Testis (tissue), 3 donors: Measurements from ENCODE around the gene ZNF784. TPM values are rescaled to one million over a fixed set of nuclear protein-coding genes. Genes with fewer than 3 reads are reported as not detected.

Experiments used
- DNase-seq: peaks from one replicate; pipeline ENCODE4 v3.0.0-alpha.2; 2019
- H3K27ac ChIP-seq, 2 donors: fragments of 200-600 bp; sonication (generic); one replicate each; pipeline ENCODE4 v1.5.1; 2019
- H3K27me3 ChIP-seq: fragments of 200-600 bp; sonication (generic); one replicate; pipeline ENCODE4 v1.5.1; 2019
- H3K36me3 ChIP-seq: fragments of 200-600 bp; sonication (generic); one replicate; pipeline ENCODE4 v1.5.1; 2017; ENCODE audit warnings: low read depth; ENCODE audit errors: missing control alignments
- H3K4me1 ChIP-seq: fragments of 200-600 bp; sonication (generic); one replicate; pipeline ENCODE4 v1.5.1; 2019
- H3K4me3 ChIP-seq, 2 donors: fragments of 200-600 bp; sonication (generic); one replicate each; pipeline ENCODE4 v1.5.1; 2017 to 2019
- H3K9me3 ChIP-seq: fragments of 200-600 bp; sonication (generic); one replicate; pipeline ENCODE4 v1.5.1; 2017
- POLR2A ChIP-seq: fragments of 450-650 bp; IDR thresholded peaks from one replicate; pipeline ENCODE4 v1.6.1; 2017; ENCODE audit warnings: antibody characterized with exemption, mild to moderate bottlenecking, moderate library complexity
- WGBS, 2 donors: methylation state at CpG; one replicate each; pipeline ENCODE4 v1.1.5; 2018; 5-methylcytosine and 5-hydroxymethylcytosine counted together
- intact Hi-C: fragments of 100-400 bp; cut with DNase I; formaldehyde crosslinking; loops from one replicate; pipeline ENCODE4 v1.15.1; 2023; ENCODE audit warnings: low total_unique reads
- polyA plus RNA-seq: library from polyadenylated mRNA; stranded (reverse); fragments of 350-450 nt; fragmentation: Illumina TruSeq; extraction: RNeasy Lipid Tissue Mini Kit (QIAGEN cat#74804); gene quantifications from one replicate; pipeline ENCODE4 v1.2.3, GENCODE V29; 2014; ENCODE audit warnings: low read depth, low replicate concordance; ENCODE audit not compliant: insufficient read depth
- total RNA-seq, 2 donors: library from RNA; depleted of rRNA; stranded (reverse); fragments of >200 nt; gene quantifications; one replicate each; pipeline ENCODE4 v1.2.3, GENCODE V29; 2016
- TF ChIP-seq, protein P1 (sequence below), 3 experiments: fragments of 450-650 bp in 2 of 3; fragments of 200-600 bp in 1 of 3; sonication (generic) in 1 of 3; IDR thresholded peaks; one replicate each; pipeline ENCODE4 v1.5.1; 2016 to 2019; ENCODE audit warnings: antibody characterized with exemption in 3 of 3, mild to moderate bottlenecking in 2 of 3, moderate library complexity in 1 of 3

The ZNF784 gene
- total and polyA plus RNA-seq, 3 donors from 2014 or later = 6.6 to 13.0 (median 10.3) TPM

DNA sequence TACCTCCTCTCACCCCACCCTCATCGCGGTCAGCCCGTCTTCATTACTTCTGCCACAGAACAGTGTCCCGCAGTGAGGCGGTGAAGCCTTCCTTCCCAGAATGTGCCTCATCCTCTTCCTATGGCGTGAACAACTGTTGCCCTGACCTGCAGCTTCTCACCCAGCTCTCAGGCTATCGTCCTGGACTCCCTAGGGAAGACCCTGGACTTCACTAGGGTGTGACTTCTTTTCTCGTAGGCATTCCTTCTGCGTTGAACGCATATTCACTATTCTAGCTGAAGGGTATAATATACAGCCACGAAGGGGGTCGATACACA is 17.9 kb downstream of the ZNF784 start:
- no peak for DNase-seq
- peaks cover 14% of the 10 kb centered on the region for H3K4me1 ChIP-seq
- H3K36me3 ChIP-seq = no peaks in the 10 kb centered on the region
- intact Hi-C loops = loop anchor here (10.0 kb wide), 1 partner anchor 92 kb away; no protein-coding TSS in a partner anchor
- TF ChIP-seq POLR2A = no peak
- TF ChIP-seq, protein P1, sequence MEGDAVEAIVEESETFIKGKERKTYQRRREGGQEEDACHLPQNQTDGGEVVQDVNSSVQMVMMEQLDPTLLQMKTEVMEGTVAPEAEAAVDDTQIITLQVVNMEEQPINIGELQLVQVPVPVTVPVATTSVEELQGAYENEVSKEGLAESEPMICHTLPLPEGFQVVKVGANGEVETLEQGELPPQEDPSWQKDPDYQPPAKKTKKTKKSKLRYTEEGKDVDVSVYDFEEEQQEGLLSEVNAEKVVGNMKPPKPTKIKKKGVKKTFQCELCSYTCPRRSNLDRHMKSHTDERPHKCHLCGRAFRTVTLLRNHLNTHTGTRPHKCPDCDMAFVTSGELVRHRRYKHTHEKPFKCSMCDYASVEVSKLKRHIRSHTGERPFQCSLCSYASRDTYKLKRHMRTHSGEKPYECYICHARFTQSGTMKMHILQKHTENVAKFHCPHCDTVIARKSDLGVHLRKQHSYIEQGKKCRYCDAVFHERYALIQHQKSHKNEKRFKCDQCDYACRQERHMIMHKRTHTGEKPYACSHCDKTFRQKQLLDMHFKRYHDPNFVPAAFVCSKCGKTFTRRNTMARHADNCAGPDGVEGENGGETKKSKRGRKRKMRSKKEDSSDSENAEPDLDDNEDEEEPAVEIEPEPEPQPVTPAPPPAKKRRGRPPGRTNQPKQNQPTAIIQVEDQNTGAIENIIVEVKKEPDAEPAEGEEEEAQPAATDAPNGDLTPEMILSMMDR (IDR thresholded peaks at IDR 0.05) = no peak
- H3K9me3 ChIP-seq = no peaks in the 10 kb centered on the region
- peak overlapping the region; percentile 53 to 94 for H3K27ac ChIP-seq
- H3K27me3 ChIP-seq = no peaks in the 10 kb centered on the region
- peak overlapping the region; percentile 91 for H3K4me3 ChIP-seq
- 15 to 18% methylated on average over 12 of the region's 12 CpGs for WGBS, 2 donors

DNA sequence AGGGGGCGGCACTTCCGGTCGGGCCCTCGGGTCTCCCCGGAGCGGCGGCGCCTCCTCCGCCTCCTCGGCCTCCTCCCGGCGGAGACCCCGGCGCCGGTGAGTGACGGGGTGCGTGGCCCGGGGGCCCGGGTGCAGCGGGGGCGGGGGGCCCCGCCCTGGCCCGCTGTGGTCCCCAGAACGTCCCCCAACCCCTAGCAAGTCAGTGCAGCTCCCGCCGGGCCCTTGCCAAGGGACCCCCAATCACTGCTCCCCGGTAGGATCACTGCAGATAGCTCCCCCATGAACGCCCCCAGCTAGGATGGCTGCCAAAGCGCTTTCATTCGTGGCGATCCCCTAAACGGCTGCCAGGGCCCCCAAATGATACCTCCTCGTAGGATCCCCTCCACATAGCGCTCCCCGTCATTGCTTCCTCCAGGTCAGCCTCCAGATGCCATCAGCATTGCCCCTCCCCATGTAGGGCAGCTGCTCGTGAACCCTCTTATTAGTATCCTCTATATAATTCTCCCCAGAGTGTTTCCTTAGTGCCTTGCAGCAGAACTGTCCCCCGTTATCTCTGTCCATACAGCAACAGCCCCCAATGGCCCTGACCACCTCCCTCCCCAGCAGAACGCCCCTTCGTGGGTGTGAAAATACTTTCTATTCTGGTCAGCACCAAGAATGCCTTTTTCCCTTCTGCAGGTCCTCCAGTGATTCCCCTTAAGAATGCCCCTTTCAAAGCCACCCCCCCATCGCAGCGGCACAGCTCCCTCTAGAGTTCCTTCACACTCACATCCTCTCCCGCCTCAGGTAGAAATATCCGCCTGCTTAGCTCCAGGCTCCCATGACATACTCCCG is 18.5 kb downstream of the ZNF784 start, which contains the start of gene ZNF865:
ZNF865 (plus strand) TSS at position 11 of the 834 bp plus-strand sequence. CDS start 7,972 bp downstream, outside the sequence.
- no peaks in the 10 kb centered on the region for H3K36me3 ChIP-seq
- H3K4me1 ChIP-seq = peaks cover 13% of the 10 kb centered on the region
- DNase-seq = peak; percentile 81
- intact Hi-C loops = loop anchor here (10.0 kb wide), 1 partner anchor 91 kb away; no protein-coding TSS in a partner anchor
- H3K27me3 ChIP-seq = no peaks in the 10 kb centered on the region
- peak within 1 kb of the TSS; percentile 53 to 94 for H3K27ac ChIP-seq
- peak within 1 kb of the TSS; percentile 91 for H3K4me3 ChIP-seq
- H3K9me3 ChIP-seq = no peaks in the 10 kb centered on the region
- 1 to 3% methylated on average over 19 to 20 of the region's 44 CpGs for WGBS, 2 donors
- no peak for TF ChIP-seq POLR2A
- TF ChIP-seq, protein P1 (IDR thresholded peaks at IDR 0.05) = peak; percentile 29 to 66 (median 49)

DNA sequence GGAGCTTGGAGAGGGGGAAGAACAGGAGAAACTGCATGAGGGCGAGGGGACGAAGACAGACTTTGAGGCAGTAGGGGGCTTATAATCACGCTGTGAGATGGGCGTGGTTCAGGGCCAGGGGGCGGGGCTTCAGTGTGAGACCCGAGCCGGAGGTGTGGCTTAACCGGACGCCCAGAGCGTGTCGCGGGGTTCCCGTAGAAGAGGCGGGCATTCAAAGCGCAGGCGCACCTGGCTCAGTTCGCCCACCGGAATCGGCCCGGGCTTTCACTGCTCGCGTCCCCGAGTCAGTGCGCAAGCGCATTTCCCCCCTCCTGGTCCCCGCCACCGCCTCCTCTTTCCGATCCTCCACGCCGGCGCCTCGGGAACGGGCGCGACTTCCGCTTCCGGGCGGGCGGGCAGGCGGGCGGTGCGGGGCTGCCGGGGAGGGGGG is 19.1 kb downstream of the ZNF784 start:
- Histone ChIP-seq H3K4me3 (peak overlapping the region; percentile 91), H3K9me3 (no peaks in the 10 kb centered on the region), H3K27me3 (no peaks in the 10 kb centered on the region), H3K36me3 (no peaks in the 10 kb centered on the region), H3K4me1 (peaks cover 16% of the 10 kb centered on the region), H3K27ac (peak overlapping the region; percentile 53 to 94)
- WGBS, 2 donors = 0% methylated on average over 14 to 16 of the region's 43 CpGs
- peak; percentile 97 for DNase-seq
- no peak for TF ChIP-seq POLR2A
- TF ChIP-seq, protein P1 (IDR thresholded peaks at IDR 0.05) = peak in 1 of 3 experiments; percentile 14
- intact Hi-C loops = loop anchor here (10.0 kb wide), 1 partner anchor 90 kb away; no protein-coding TSS in a partner anchor

DNA sequence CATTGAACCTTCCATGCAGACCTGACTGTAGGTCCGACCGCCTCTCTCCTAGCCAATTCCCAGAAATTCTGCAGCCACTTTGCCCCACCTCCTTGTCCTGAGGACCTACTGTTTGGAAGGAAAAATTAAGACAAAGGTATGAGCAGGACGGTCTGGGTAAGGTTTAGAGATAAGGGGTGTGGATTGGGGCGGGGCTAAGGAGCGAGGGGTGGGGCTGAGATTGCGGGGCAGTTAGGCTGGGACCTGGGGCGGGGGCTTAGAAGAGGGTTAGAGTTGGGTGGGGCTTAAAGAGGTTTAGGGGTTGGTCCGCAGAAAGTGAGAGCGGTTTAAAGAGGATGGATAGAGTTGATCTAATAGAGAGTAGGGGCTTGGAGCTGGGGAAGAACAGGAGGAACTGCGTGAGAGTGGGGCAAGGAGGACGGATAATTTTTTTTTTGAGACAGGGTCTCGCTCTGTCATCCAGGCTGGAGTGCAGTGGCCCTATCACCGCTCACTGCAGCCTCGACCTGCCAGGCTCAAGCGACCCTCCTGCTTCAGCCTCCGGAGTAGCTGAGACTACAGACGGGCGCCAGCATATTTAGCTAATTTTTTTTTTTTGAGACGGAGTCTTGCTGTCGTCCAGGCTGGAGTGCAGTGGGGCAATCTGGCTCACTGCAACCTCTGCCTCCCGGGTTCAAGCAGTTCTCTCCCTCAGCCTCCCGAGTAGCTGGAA is 20.6 kb downstream of the ZNF784 start:
- 55 to 58% methylated on average over 22 of the region's 22 CpGs for WGBS, 2 donors
- Histone ChIP-seq H3K36me3 (no peaks in the 10 kb centered on the region), H3K9me3 (no peaks in the 10 kb centered on the region), H3K4me1 (peaks cover 16% of the 10 kb centered on the region), H3K27me3 (no peaks in the 10 kb centered on the region), H3K4me3 (peak overlapping the region in 1 of 2 donors; percentile 91), H3K27ac (peak overlapping the region in 1 of 2 donors; percentile 94)
- intact Hi-C loops = loop anchor here (10.0 kb wide), 1 partner anchor 89 kb away; no protein-coding TSS in a partner anchor
- no peak for DNase-seq
- TF ChIP-seq, protein P1 (IDR thresholded peaks at IDR 0.05) = no peak
- no peak for TF ChIP-seq POLR2A
